HL-60 (cell line): Measurements from ENCODE around the gene CCNK.

Source experiments
- DNase-seq, 2 experiments: peaks; one replicate each; pipeline ENCODE4 v3.0.0-alpha.2; 2010 to 2020; ENCODE audit warnings: low read depth in 1 of 2, low spot score in 1 of 2
- H3K27ac ChIP-seq: fragments of 250-450 bp; sonication (Bioruptor Pico); replicated peaks from 2 replicates; pipeline ENCODE4 v1.5.1; 2020; ENCODE audit warnings: mild to moderate bottlenecking, moderate library complexity
- H3K27me3 ChIP-seq: fragments of 250-450 bp; sonication (Bioruptor Pico); 2 replicates; pipeline ENCODE4 v1.5.1; 2021; ENCODE audit warnings: mild to moderate bottlenecking, moderate library complexity; ENCODE audit not compliant: insufficient read depth, poor library complexity, severe bottlenecking
- H3K4me3 ChIP-seq: replicated peaks from 2 replicates; pipeline ENCODE4 v1.5.1; 2011; ENCODE audit warnings: mild to moderate bottlenecking, control low read depth, low read length; ENCODE audit not compliant: insufficient read depth
- CTCF ChIP-seq: IDR thresholded peaks from one replicate; pipeline ENCODE4 v1.5.1; 2011; ENCODE audit warnings: low read length, control low read depth, inconsistent platforms; ENCODE audit not compliant: insufficient read depth
- GABPA ChIP-seq: IDR thresholded peaks from 2 replicates; pipeline ENCODE4 v1.6.1; 2012; ENCODE audit warnings: low read depth
- POLR2AphosphoS5 ChIP-seq: IDR thresholded peaks from 2 replicates; pipeline ENCODE4 v1.6.1; 2012; ENCODE audit warnings: low read depth
- REST ChIP-seq: IDR thresholded peaks from 2 replicates; pipeline ENCODE4 v1.6.1; 2012; ENCODE audit warnings: low read depth; ENCODE audit not compliant: insufficient replicate concordance
- SPI1 ChIP-seq: IDR thresholded peaks from 2 replicates; pipeline ENCODE4 v1.6.1; 2012; ENCODE audit warnings: low read depth, mild to moderate bottlenecking, borderline replicate concordance

CCNK gene

GRCh38 chr14:99468836-99469592, 12.2 kb upstream of the CCNK start:
- H3K27me3 ChIP-seq = no peaks in the 10 kb centered on the region
- H3K4me3 ChIP-seq = no peak overlapping the region
- H3K27ac ChIP-seq = no peak overlapping the region
- no peak for TF ChIP-seq POLR2AphosphoS5
- TF ChIP-seq GABPA = no peak
- TF ChIP-seq REST = no peak
- no peak for TF ChIP-seq SPI1
- TF ChIP-seq CTCF = no peak
- no peak for DNase-seq

- Histone ChIP-seq H3K27me3 (no peaks in the 10 kb centered on the region), H3K4me3 (no peak overlapping the region), H3K27ac (no peak overlapping the region)
- TF ChIP-seq GABPA = no peak
- TF ChIP-seq REST = no peak
- TF ChIP-seq SPI1 = no peak
- TF ChIP-seq POLR2AphosphoS5 = no peak
- TF ChIP-seq CTCF = no peak
- DNase-seq = no peak
These were observed 9.5 kb upstream of the CCNK start for GRCh38 chr14:99471731-99472130.

GRCh38 chr14:99472937-99473336, 8.3 kb upstream of the CCNK start:
- no peaks in the 10 kb centered on the region for H3K27me3 ChIP-seq
- TF ChIP-seq SPI1 = no peak
- TF ChIP-seq CTCF = no peak
- TF ChIP-seq GABPA = no peak
- TF ChIP-seq REST = no peak
- no peak for TF ChIP-seq POLR2AphosphoS5
- DNase-seq = no peak
- H3K27ac ChIP-seq = no peak overlapping the region
- H3K4me3 ChIP-seq = no peak overlapping the region
